Activated naive CD8-positive, alpha-beta T cell treated with anti-CD3 and anti-CD28 coated beads, Interleukin-2, amount 10 ng/mL, durations not matched to agents 7 days and 5 days (primary cell): ENCODE measurements around the gene FOXD4L6. TPM values are rescaled to one million over a fixed set of nuclear protein-coding genes. Genes with fewer than 3 reads are reported as not detected.
"Not testable (repeated sequence)": the region's sequence is repeated elsewhere in the genome, so short reads cannot be mapped to it uniquely, and the experiment has no call there.

Experiments
- ATAC-seq: fragments of 150-1000 bp; cut with Tn5 transposase; one replicate; pipeline ENCODE4 v1.10.0; 2021; ENCODE audit warnings: low read depth, moderate library complexity
- POLR2A ChIA-PET: fragments of 350-600 bp; sonication (Branson Sonifier 250); formaldehyde crosslinking; loops from one replicate; lab custom pipeline; 2021; ENCODE audit warnings: antibody characterized with exemption; lab: Charles Lee
- DNase-seq: peaks from one replicate; pipeline ENCODE4 v3.0.0; 2021
- H3K27ac Mint-ChIP-seq: one replicate; pipeline ENCODE4 v1.8.0; 2022; ENCODE audit warnings: mild to moderate bottlenecking, mixed read lengths
- H3K27me3 Mint-ChIP-seq: one replicate; pipeline ENCODE4 v1.8.0; 2022; ENCODE audit warnings: mild to moderate bottlenecking, moderate library complexity, mixed read lengths
- H3K36me3 Mint-ChIP-seq: one replicate; pipeline ENCODE4 v1.8.0; 2021; ENCODE audit warnings: mild to moderate bottlenecking, mixed read lengths
- H3K4me1 Mint-ChIP-seq: one replicate; pipeline ENCODE4 v1.8.0; 2021; ENCODE audit warnings: mixed read lengths
- H3K4me3 Mint-ChIP-seq: one replicate; pipeline ENCODE4 v1.8.0; 2022; ENCODE audit warnings: mild to moderate bottlenecking, moderate library complexity, mixed read lengths
- H3K9me3 Mint-ChIP-seq: one replicate; pipeline ENCODE4 v1.8.0; 2021; ENCODE audit warnings: mixed read lengths
- total RNA-seq, 2 experiments: library from RNA; stranded (reverse); gene quantifications; one replicate each; pipeline ENCODE4 v1.2.3, GENCODE V29; 2021

The FOXD4L6 gene
- total RNA-seq, 2 experiments from 2014 or later: 0.28 TPM; not detected in 1

- H3K4me3 Mint-ChIP-seq, H3K27ac Mint-ChIP-seq, POLR2A ChIA-PET, DNase-seq, H3K9me3 Mint-ChIP-seq, ATAC-seq, H3K36me3 Mint-ChIP-seq, H3K27me3 Mint-ChIP-seq, H3K4me1 Mint-ChIP-seq: not testable (repeated sequence)
Measured at GRCh38 chr9:41111414-41111813, 17.1 kb downstream of the FOXD4L6 start.

- DNase-seq, POLR2A ChIA-PET, H3K27ac Mint-ChIP-seq, H3K27me3 Mint-ChIP-seq, H3K4me1 Mint-ChIP-seq, ATAC-seq, H3K9me3 Mint-ChIP-seq, H3K4me3 Mint-ChIP-seq, H3K36me3 Mint-ChIP-seq: not testable (repeated sequence)
Measured at GRCh38 chr9:41110913-41111312, 17.6 kb downstream of the FOXD4L6 start.

- POLR2A ChIA-PET, H3K9me3 Mint-ChIP-seq, H3K27me3 Mint-ChIP-seq, H3K4me1 Mint-ChIP-seq, H3K27ac Mint-ChIP-seq, DNase-seq, H3K4me3 Mint-ChIP-seq, H3K36me3 Mint-ChIP-seq: not testable (repeated sequence)
- ATAC-seq: peak; percentile 69
Measured at GRCh38 chr9:41109253-41109652, 19.2 kb downstream of the FOXD4L6 start.

GRCh38 chr9:41108816-41109215, 19.7 kb downstream of the FOXD4L6 start:
- H3K36me3 Mint-ChIP-seq, POLR2A ChIA-PET, H3K4me1 Mint-ChIP-seq, ATAC-seq, H3K27ac Mint-ChIP-seq, H3K27me3 Mint-ChIP-seq, H3K9me3 Mint-ChIP-seq, DNase-seq, H3K4me3 Mint-ChIP-seq: not testable (repeated sequence)

GRCh38 chr9:41106472-41107116, 21.9 kb downstream of the FOXD4L6 start:
- H3K27ac Mint-ChIP-seq, DNase-seq, H3K36me3 Mint-ChIP-seq, H3K4me1 Mint-ChIP-seq, H3K4me3 Mint-ChIP-seq, H3K9me3 Mint-ChIP-seq, H3K27me3 Mint-ChIP-seq, ATAC-seq, POLR2A ChIA-PET: not testable (repeated sequence)

GRCh38 chr9:41105557-41106253, 22.8 kb downstream of the FOXD4L6 start:
- H3K27me3 Mint-ChIP-seq, H3K4me1 Mint-ChIP-seq, DNase-seq, H3K27ac Mint-ChIP-seq, POLR2A ChIA-PET, H3K4me3 Mint-ChIP-seq, H3K36me3 Mint-ChIP-seq, ATAC-seq, H3K9me3 Mint-ChIP-seq: not testable (repeated sequence)

GRCh38 chr9:41104542-41104941, 23.9 kb downstream of the FOXD4L6 start:
- DNase-seq, H3K4me1 Mint-ChIP-seq, H3K4me3 Mint-ChIP-seq, H3K9me3 Mint-ChIP-seq, POLR2A ChIA-PET, H3K27me3 Mint-ChIP-seq, H3K27ac Mint-ChIP-seq, ATAC-seq, H3K36me3 Mint-ChIP-seq: not testable (repeated sequence)

GRCh38 chr9:41100508-41100907, 28.0 kb downstream of the FOXD4L6 start:
- H3K4me1 Mint-ChIP-seq, ATAC-seq, POLR2A ChIA-PET, H3K27me3 Mint-ChIP-seq, DNase-seq, H3K27ac Mint-ChIP-seq, H3K9me3 Mint-ChIP-seq, H3K4me3 Mint-ChIP-seq, H3K36me3 Mint-ChIP-seq: not testable (repeated sequence)

- DNase-seq, H3K36me3 Mint-ChIP-seq, ATAC-seq, H3K27me3 Mint-ChIP-seq, POLR2A ChIA-PET, H3K27ac Mint-ChIP-seq, H3K4me1 Mint-ChIP-seq, H3K4me3 Mint-ChIP-seq, H3K9me3 Mint-ChIP-seq: not testable (repeated sequence)
Measured at GRCh38 chr9:41098759-41099158, 29.7 kb downstream of the FOXD4L6 start.

- H3K27me3 Mint-ChIP-seq, H3K4me1 Mint-ChIP-seq, H3K36me3 Mint-ChIP-seq, H3K9me3 Mint-ChIP-seq, DNase-seq, POLR2A ChIA-PET, ATAC-seq, H3K4me3 Mint-ChIP-seq, H3K27ac Mint-ChIP-seq: not testable (repeated sequence)
Measured at GRCh38 chr9:41095060-41095459, 33.4 kb downstream of the FOXD4L6 start.

- DNase-seq, H3K27ac Mint-ChIP-seq, H3K9me3 Mint-ChIP-seq, H3K4me1 Mint-ChIP-seq, ATAC-seq, POLR2A ChIA-PET, H3K27me3 Mint-ChIP-seq, H3K36me3 Mint-ChIP-seq, H3K4me3 Mint-ChIP-seq: not testable (repeated sequence)
Measured at GRCh38 chr9:41094010-41094773, 34.3 kb downstream of the FOXD4L6 start.

GRCh38 chr9:41090922-41091321, 37.6 kb downstream of the FOXD4L6 start:
- H3K4me1 Mint-ChIP-seq, H3K4me3 Mint-ChIP-seq, H3K27ac Mint-ChIP-seq, ATAC-seq, POLR2A ChIA-PET, H3K36me3 Mint-ChIP-seq, DNase-seq, H3K9me3 Mint-ChIP-seq: not testable (repeated sequence)
- peaks cover 13% of the 10 kb centered on the region for H3K27me3 Mint-ChIP-seq

GRCh38 chr9:41090386-41090785, 38.1 kb downstream of the FOXD4L6 start:
- POLR2A ChIA-PET, H3K4me1 Mint-ChIP-seq, H3K9me3 Mint-ChIP-seq, ATAC-seq, H3K4me3 Mint-ChIP-seq, H3K36me3 Mint-ChIP-seq, H3K27ac Mint-ChIP-seq, DNase-seq: not testable (repeated sequence)
- peaks cover 16% of the 10 kb centered on the region for H3K27me3 Mint-ChIP-seq
